Measurements from ENCODE around the gene COG2.
"Not testable (repeated sequence)": the region's sequence is repeated elsewhere in the genome, so short reads cannot be mapped to it uniquely, and the experiment has no call there.

The COG2 gene

GRCh38 chr1:230715510-230715909, 73.2 kb downstream of the COG2 start:
- DNase-seq (ENCODE audit: low spot score) = no peak

GRCh38 chr1:230716453-230716852, 74.2 kb downstream of the COG2 start:
- DNase-seq (ENCODE audit: low spot score) = not testable (repeated sequence)

GRCh38 chr1:230717251-230717650, 75.0 kb downstream of the COG2 start:
- DNase-seq (ENCODE audit: low spot score) = no peak

DNA sequence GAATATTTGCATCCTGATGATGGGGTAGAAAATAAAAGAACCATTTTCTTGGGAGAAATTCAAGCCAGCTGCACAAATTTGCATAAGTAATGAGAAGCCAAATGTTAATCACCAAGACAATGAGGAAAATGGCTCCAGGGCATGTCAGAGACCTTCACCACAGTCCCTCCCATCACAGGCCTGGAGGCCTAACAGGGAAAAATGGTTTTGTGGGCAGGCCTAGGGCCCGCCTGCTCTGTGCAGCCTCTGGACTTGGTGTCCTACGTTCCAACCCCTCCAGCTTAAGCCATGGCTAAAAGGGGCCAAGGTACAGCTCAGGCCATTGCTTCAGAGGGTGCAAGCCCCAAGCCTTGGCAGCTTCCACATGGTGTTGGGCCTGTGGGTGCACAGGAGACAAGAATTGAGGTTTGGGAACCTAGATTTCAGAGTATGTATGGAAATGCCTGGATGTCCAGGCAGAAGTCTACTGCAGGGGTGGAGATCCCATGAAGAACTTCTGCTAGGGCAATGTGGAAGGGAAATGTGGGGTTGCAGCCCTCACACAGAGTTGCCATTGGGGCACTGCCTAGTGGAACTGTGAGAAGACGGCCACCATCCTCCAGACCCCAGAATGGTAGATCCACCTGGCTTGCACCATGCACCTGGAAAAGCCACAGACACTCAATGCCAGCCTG, 79.7 kb downstream of the COG2 start:
- not testable (repeated sequence) for DNase-seq (ENCODE audit: low spot score)

DNA sequence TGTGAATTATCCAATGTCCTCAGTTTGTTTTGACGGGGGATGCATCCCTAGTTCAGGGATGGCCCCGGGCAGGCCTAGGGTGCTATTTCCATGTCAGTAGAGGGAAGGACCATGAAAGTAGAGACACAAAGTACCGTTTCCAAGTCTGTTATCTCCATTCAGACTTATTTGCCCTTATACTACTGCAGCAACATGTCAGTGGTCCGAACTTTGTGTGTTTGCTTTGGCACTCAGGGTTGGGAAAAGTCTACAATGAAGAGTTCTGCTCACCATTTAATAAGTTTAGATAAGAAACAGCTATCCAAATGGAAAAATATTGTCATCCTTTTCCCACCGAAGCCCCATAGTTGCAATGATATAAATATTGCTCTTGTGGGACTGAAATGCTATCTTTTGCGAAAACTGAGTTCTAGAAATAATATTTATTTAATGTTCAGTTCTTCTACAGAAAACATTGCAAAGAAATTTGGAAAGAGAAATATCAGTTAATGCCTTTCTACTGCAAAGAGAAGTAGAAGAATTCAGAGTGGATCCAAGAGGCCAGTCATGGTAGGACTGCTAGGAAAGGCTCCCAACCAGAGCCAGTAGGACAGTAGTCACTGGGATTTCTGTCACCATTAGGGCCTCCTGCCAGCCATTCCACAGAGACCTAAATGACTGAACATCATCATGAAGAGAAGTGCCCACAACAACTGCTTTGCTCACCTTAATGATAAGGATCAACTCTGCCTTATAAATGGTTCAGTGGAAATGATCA, 83.2 kb downstream of the COG2 start:
- DNase-seq (ENCODE audit: low spot score) = no peak

- DNase-seq (ENCODE audit: low spot score) = no peak
Measured at GRCh38 chr1:230728710-230729392, 86.6 kb downstream of the COG2 start.

- no peak for DNase-seq (ENCODE audit: low spot score)
Measured at GRCh38 chr1:230730977-230731376, 88.7 kb downstream of the COG2 start.

GRCh38 chr1:230735447-230735846, 93.2 kb downstream of the COG2 start:
- DNase-seq (ENCODE audit: low spot score) = no peak

DNA sequence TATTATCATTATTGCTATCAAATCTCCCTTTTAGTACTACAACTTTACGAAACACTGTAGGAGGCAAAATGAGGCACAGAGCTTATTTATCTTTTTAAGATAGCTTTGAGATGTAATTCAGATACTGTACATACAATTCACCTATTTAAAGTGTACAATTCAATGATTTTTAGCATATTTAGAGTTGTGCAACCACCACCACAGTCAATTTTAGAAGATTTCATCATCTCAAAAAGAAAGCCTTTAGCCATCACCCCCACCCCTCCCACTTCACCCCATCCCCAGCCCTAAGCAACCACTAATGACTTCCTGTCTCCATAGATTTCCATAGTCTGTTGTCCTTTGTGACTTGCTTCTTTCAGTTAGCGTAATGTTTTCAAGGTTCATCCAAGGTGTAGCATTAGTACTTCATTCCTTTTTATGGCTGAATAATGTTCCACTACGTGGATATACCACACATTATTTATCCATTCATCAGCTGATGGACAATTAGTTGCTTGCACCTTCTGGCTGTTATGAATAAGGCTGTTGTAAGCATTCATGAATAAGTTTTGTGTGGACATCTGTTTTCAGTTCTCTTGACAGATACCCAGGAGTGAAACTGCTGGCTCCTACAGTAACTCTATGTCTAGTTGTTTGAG, 95.5 kb downstream of the COG2 start:
- DNase-seq (ENCODE audit: low spot score) = no peak

GRCh38 chr1:230739564-230740290, 97.4 kb downstream of the COG2 start:
- DNase-seq (ENCODE audit: low spot score) = no peak

All from iPS-NIHi11 (cell line).